ENCODE results near the gene SELENOT. TPM values are rescaled to one million over a fixed set of nuclear protein-coding genes. Genes with fewer than 3 reads are reported as not detected.

The SELENOT gene
- total and polyA plus RNA-seq, 2 of the 8 experiments (the other 6 are each of a cell fraction or from before 2014, with no cell fraction given): 79.0 to 290 TPM

GRCh38 chr3:150623945-150624344 is 20.8 kb downstream of the SELENOT start:
- Histone ChIP-seq H2AK5ac (ENCODE audit: low read depth, low read length) (no peak overlapping the region), H4K5ac (ENCODE audit: insufficient read length, low read depth, low read length) (no peak overlapping the region), H2BK12ac (ENCODE audit: low read depth, low read length) (no peak overlapping the region), H3K4me1 (replicated peaks in 1 of 4; ENCODE audit: control insufficient read depth in 3 of 4, insufficient read depth in 4 of 4, low read length in 3 of 4) (no peaks in the 10 kb centered on the region; a peak in 1 of 7 replicates), H3K14ac (ENCODE audit: insufficient read length) (no peak overlapping the region), H3K27me3 (replicated peaks in 1 of 4; ENCODE audit: control insufficient read depth in 3 of 4, extremely low read depth in 1 of 4, insufficient read depth in 3 of 4, low read length in 3 of 4) (no peaks in the 10 kb centered on the region), H3K23me2 (ENCODE audit: low read depth, low read length) (no peaks in the 10 kb centered on the region), H3K4ac (replicated peaks; ENCODE audit: insufficient read length, low read depth, low read length) (no peak overlapping the region), H2BK5ac (ENCODE audit: low read depth, low read length) (no peak overlapping the region), H2BK120ac (replicated peaks; ENCODE audit: low read depth, low read length) (no peak overlapping the region), H3K36me3 (ENCODE audit: control insufficient read depth in 2 of 4, insufficient read depth in 4 of 4, low read length in 3 of 4) (peaks cover 0 to 47% (median 14%) of the 10 kb centered on the region in 4 experiments; a peak in 6 of 8 replicates), H3K79me2 (ENCODE audit: control insufficient read depth in 1 of 2, insufficient read depth in 2 of 2, low read length in 2 of 2) (peaks cover 0 to 41% of the 10 kb centered on the region in 2 experiments; a peak in 2 of 4 replicates), H2BK15ac (ENCODE audit: low read length) (no peak overlapping the region), H3K9me3 (ENCODE audit: insufficient read depth in 2 of 2, low read depth in 1 of 2, low read length in 1 of 2) (no peaks in the 10 kb centered on the region), H3K23ac (ENCODE audit: insufficient read length) (no peak overlapping the region), H4K91ac (replicated peaks; ENCODE audit: insufficient read length, low read length) (no peak overlapping the region), H3K18ac (ENCODE audit: extremely low read depth, low read length) (no peak overlapping the region), H3K4me2 (ENCODE audit: insufficient read depth in 1 of 2, low read depth in 2 of 2, low read length in 2 of 2) (no peak overlapping the region), H2AFZ (ENCODE audit: low read length) (no peak overlapping the region), H4K20me1 (replicated peaks in 1 of 2; ENCODE audit: control insufficient read depth in 1 of 2, insufficient read depth in 2 of 2, low read length in 2 of 2) (no peaks in the 10 kb centered on the region), H3K4me3 (ENCODE audit: extremely low read depth in 1 of 4, insufficient read depth in 2 of 4, low read depth in 3 of 4, low read length in 4 of 4) (no peak overlapping the region), H4K8ac (ENCODE audit: extremely low read depth, insufficient read depth, low read length) (no peak overlapping the region), H2BK20ac (ENCODE audit: low read length) (no peak overlapping the region), H3K56ac (replicated peaks; ENCODE audit: insufficient read length, low read depth, low read length) (no peak overlapping the region), H3K9ac (replicated peaks in 1 of 4; ENCODE audit: extremely low read depth in 1 of 4, low read depth in 3 of 4, low read length in 3 of 4) (no peak overlapping the region), H3K27ac (ENCODE audit: low read depth, low read length) (no peak overlapping the region), H3K79me1 (ENCODE audit: low read depth, low read length) (no peaks in the 10 kb centered on the region)
- TF ChIP-seq SRF (IDR thresholded peaks at IDR 0.05; ENCODE audit: low read depth, low read length) (no peak), CEBPB (IDR thresholded peaks at IDR 0.05; ENCODE audit: low read depth, low read length) (no peak), SAP30 (IDR thresholded peaks at IDR 0.05; ENCODE audit: insufficient read depth, insufficient replicate concordance, low read length) (no peak), CBX8 (IDR thresholded peaks at IDR 0.05; ENCODE audit: borderline replicate concordance, low read depth, low read length) (no peak)
- TF ChIP-seq, protein P1, sequence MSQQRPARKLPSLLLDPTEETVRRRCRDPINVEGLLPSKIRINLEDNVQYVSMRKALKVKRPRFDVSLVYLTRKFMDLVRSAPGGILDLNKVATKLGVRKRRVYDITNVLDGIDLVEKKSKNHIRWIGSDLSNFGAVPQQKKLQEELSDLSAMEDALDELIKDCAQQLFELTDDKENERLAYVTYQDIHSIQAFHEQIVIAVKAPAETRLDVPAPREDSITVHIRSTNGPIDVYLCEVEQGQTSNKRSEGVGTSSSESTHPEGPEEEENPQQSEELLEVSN (IDR thresholded peaks at IDR 0.05): no peak
- FAIRE-seq (no peak), DNase-seq (ENCODE audit: low read depth in 1 of 2, low spot score in 2 of 2) (no peak)
- CTCF ChIA-PET (ENCODE audit: partially characterized antibody): no interaction called here
- POLR2A ChIA-PET (ENCODE audit: partially characterized antibody): no interaction called here
- 92% methylated on average over 1 of the region's 1 CpG; no CpG with 5 or more reads in 1 of the 2 experiments for WGBS, 2 experiments (ENCODE audit: extremely low coverage in 1 of 2, insufficient coverage in 1 of 2, insufficient read length in 1 of 2, insufficient replicate concordance in 2 of 2, low coverage in 1 of 2, low lambda C conversion rate in 2 of 2, missing lambda C conversion rate in 1 of 2)
